Measurements from ENCODE around the gene ASB18. TPM values are rescaled to one million over a fixed set of nuclear protein-coding genes. Genes with fewer than 3 reads are reported as not detected.

ASB18 gene
- total and polyA plus RNA-seq, 2 donors from 2014 or later = not detected

- no peak for TF ChIP-seq CTCF (IDR thresholded peaks at IDR 0.05; ENCODE audit: borderline replicate concordance, extremely low read depth, insufficient read depth)
- Histone ChIP-seq H3K27me3 (ENCODE audit: control insufficient read depth, insufficient read depth, low read length) (no peaks in the 10 kb centered on the region), H3K27ac (ENCODE audit: low read depth in 2 of 2, low read length in 2 of 2) (no peak overlapping the region), H3K9me3 (ENCODE audit: control insufficient read depth in 2 of 3, insufficient read depth in 1 of 3, low read length in 3 of 3) (peaks cover 0 to 11% (median 1%) of the 10 kb centered on the region in 3 donors), H3K4me1 (ENCODE audit: control insufficient read depth in 2 of 3, insufficient read depth in 2 of 3, low read depth in 1 of 3, low read length in 3 of 3) (no peaks in the 10 kb centered on the region), H3K36me3 (ENCODE audit: control insufficient read depth in 2 of 3, insufficient read depth in 3 of 3, low read length in 3 of 3) (no peaks in the 10 kb centered on the region), H3K4me3 (ENCODE audit: low read length in 3 of 3) (no peak overlapping the region), H3K9ac (ENCODE audit: low read length in 3 of 3) (no peak overlapping the region)
- intact Hi-C loops (cut with DNase I) = no loop called here
- DNase-seq = no peak
- no peak for FAIRE-seq
Measured at GRCh38 chr2:236308855-236309668, 44.9 kb upstream of the ASB18 start.

- H3K9me3 ChIP-seq (ENCODE audit: control insufficient read depth in 2 of 3, insufficient read depth in 1 of 3, low read length in 3 of 3) = no peaks in the 10 kb centered on the region
- H3K27me3 ChIP-seq (ENCODE audit: control insufficient read depth, insufficient read depth, low read length) = no peaks in the 10 kb centered on the region
- intact Hi-C loops (cut with DNase I) = no loop called here
- no peak for TF ChIP-seq CTCF (IDR thresholded peaks at IDR 0.05; ENCODE audit: borderline replicate concordance, extremely low read depth, insufficient read depth)
- no peak overlapping the region for H3K4me3 ChIP-seq (ENCODE audit: low read length in 3 of 3)
- no peaks in the 10 kb centered on the region for H3K36me3 ChIP-seq (ENCODE audit: control insufficient read depth in 2 of 3, insufficient read depth in 3 of 3, low read length in 3 of 3)
- FAIRE-seq (no peak), DNase-seq (no peak)
- no peak overlapping the region for H3K9ac ChIP-seq (ENCODE audit: low read length in 3 of 3)
- no peak overlapping the region for H3K27ac ChIP-seq (ENCODE audit: low read depth in 2 of 2, low read length in 2 of 2)
- no peaks in the 10 kb centered on the region for H3K4me1 ChIP-seq (ENCODE audit: control insufficient read depth in 2 of 3, insufficient read depth in 2 of 3, low read depth in 1 of 3, low read length in 3 of 3)
Measured at GRCh38 chr2:236307641-236308040, 43.4 kb upstream of the ASB18 start.

- H3K4me3 ChIP-seq (ENCODE audit: low read length in 3 of 3) = no peak overlapping the region
- no peaks in the 10 kb centered on the region for H3K9me3 ChIP-seq (ENCODE audit: control insufficient read depth in 2 of 3, insufficient read depth in 1 of 3, low read length in 3 of 3)
- DNase-seq = no peak
- H3K9ac ChIP-seq (ENCODE audit: low read length in 3 of 3) = no peak overlapping the region
- H3K27me3 ChIP-seq (ENCODE audit: control insufficient read depth, insufficient read depth, low read length) = no peaks in the 10 kb centered on the region
- FAIRE-seq = no peak
- H3K27ac ChIP-seq (ENCODE audit: low read depth in 2 of 2, low read length in 2 of 2) = no peak overlapping the region
- no peaks in the 10 kb centered on the region for H3K4me1 ChIP-seq (ENCODE audit: control insufficient read depth in 2 of 3, insufficient read depth in 2 of 3, low read depth in 1 of 3, low read length in 3 of 3)
- no peaks in the 10 kb centered on the region for H3K36me3 ChIP-seq (ENCODE audit: control insufficient read depth in 2 of 3, insufficient read depth in 3 of 3, low read length in 3 of 3)
- intact Hi-C loops (cut with DNase I) = no loop called here
- no peak for TF ChIP-seq CTCF (IDR thresholded peaks at IDR 0.05; ENCODE audit: borderline replicate concordance, extremely low read depth, insufficient read depth)
Measured at GRCh38 chr2:236306825-236307540, 42.8 kb upstream of the ASB18 start.

Measured in kidney (tissue), 14 donors.